ENCODE data around the gene GAS7.

GAS7 gene

DNA sequence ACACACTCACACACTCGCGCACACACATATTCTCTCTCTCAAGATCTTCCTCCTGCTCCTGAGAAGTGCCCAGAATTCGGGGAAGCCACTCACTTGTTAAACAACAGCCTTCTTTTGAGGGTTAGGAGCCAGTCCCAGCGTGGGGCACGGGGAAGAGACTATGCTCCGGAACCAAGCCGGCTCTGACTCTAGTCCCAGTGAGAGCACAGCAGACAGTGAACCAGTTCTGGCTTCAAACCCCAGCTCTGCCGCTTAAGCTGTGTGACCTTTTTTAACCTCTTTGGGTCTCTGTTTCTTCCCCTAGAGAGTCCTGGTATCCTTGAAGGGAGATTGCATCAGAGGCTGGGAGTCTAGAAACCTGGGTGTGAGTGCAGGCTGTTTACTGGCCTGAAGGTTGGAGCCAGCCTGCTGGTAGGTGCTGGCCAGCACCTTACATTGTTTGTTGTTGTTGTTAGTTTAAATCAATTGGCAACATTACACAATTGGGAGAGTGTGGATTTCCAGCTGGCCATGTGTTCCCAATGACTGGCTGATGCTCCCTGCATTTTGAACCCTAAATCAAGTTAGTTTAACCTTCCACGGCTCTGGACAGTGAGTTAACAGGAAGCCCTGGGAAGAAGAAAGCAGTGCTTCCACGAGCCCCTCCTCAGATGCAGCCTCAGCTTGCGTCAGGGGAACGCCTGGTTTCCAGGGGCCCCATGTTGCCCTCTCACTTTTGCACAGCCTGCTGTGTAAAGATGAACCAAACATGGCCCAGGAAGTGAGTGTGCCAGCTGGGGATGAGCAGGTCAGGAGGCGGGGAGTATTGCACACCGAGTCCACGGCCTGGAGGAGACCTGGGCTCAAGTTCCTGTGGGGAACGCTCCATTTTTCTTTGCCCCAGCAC lies 71.5 kb downstream of the GAS7 start:
- H3K23ac ChIP-seq (ENCODE audit: low read length) = peak overlapping the region; percentile 95
- no peaks in the 10 kb centered on the region for H3K36me3 ChIP-seq (ENCODE audit: control insufficient read depth, insufficient read depth, low read length)
- H3K18ac ChIP-seq (ENCODE audit: low read length) = peak overlapping the region; percentile 19
- H2BK120ac ChIP-seq (ENCODE audit: low read depth, low read length) = peak overlapping the region; percentile 16
- peak overlapping the region; percentile 91 for H3K56ac ChIP-seq (ENCODE audit: low read length)
- no CpG with 5 or more reads among the region's 16 CpGs for WGBS (ENCODE audit: extremely low coverage, insufficient coverage, low lambda C conversion rate)
- H3K4me2 ChIP-seq (ENCODE audit: low read length) = no peak overlapping the region
- H2BK5ac ChIP-seq (ENCODE audit: low read length) = peak overlapping the region; percentile 95
- peaks cover 9% of the 10 kb centered on the region for H3K4me1 ChIP-seq (ENCODE audit: control insufficient read depth, low read depth, low read length)
- DNase-seq = peak; percentile 83
- no peak overlapping the region for H4K8ac ChIP-seq (ENCODE audit: low read depth, low read length)
- H3K4me3 ChIP-seq (ENCODE audit: low read length) = no peak overlapping the region
- H3K27ac ChIP-seq (ENCODE audit: low read depth, low read length) = peak overlapping the region; percentile 55
- H3K27me3 ChIP-seq (ENCODE audit: insufficient read depth, low read length, poor library complexity) = no peaks in the 10 kb centered on the region
- H3K9ac ChIP-seq (ENCODE audit: low read length) = peak overlapping the region; percentile 36
- no peak overlapping the region for H2BK15ac ChIP-seq (replicated peaks; ENCODE audit: low read depth)
- H4K5ac ChIP-seq (ENCODE audit: low read length) = no peak overlapping the region
- peaks cover 4% of the 10 kb centered on the region for H3K79me1 ChIP-seq (ENCODE audit: low read length)
- H3K79me2 ChIP-seq (ENCODE audit: control insufficient read depth, insufficient read depth, low read length) = no peaks in the 10 kb centered on the region
- H3K4ac ChIP-seq (ENCODE audit: low read depth, low read length) = peak overlapping the region; percentile 44
- peak overlapping the region; percentile 99 for H2AK5ac ChIP-seq (ENCODE audit: low read length)

DNA sequence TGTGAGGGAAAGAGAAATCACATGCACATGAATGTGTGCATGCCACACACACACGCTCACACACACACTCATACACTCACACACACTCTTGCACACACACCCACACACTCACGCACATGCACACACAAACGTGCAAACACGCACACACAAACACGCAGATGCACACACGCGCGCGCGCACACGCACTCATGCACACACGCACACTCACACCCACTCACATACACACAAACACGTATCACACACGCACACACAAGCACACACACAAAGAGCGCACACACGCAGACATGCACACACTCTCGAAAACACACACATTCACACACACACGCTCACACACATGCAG lies 72.2 kb downstream of the GAS7 start:
- Histone ChIP-seq H3K79me1 (ENCODE audit: low read length) (peaks cover 4% of the 10 kb centered on the region), H3K27ac (ENCODE audit: low read depth, low read length) (no peak overlapping the region), H2BK15ac (replicated peaks; ENCODE audit: low read depth) (no peak overlapping the region), H3K4me2 (ENCODE audit: low read length) (no peak overlapping the region), H4K5ac (ENCODE audit: low read length) (no peak overlapping the region), H3K56ac (ENCODE audit: low read length) (peak overlapping the region; percentile 91), H3K4me1 (ENCODE audit: control insufficient read depth, low read depth, low read length) (peaks cover 9% of the 10 kb centered on the region), H3K18ac (ENCODE audit: low read length) (no peak overlapping the region), H3K4me3 (ENCODE audit: low read length) (no peak overlapping the region), H2AK5ac (ENCODE audit: low read length) (peak overlapping the region; percentile 99), H3K36me3 (ENCODE audit: control insufficient read depth, insufficient read depth, low read length) (no peaks in the 10 kb centered on the region), H3K27me3 (ENCODE audit: insufficient read depth, low read length, poor library complexity) (no peaks in the 10 kb centered on the region), H2BK120ac (ENCODE audit: low read depth, low read length) (no peak overlapping the region), H4K8ac (ENCODE audit: low read depth, low read length) (no peak overlapping the region), H3K9ac (ENCODE audit: low read length) (peak overlapping the region; percentile 35), H3K23ac (ENCODE audit: low read length) (peak overlapping the region; percentile 95), H3K4ac (ENCODE audit: low read depth, low read length) (no peak overlapping the region), H2BK5ac (ENCODE audit: low read length) (peak overlapping the region; percentile 95), H3K79me2 (ENCODE audit: control insufficient read depth, insufficient read depth, low read length) (no peaks in the 10 kb centered on the region)
- no peak for DNase-seq
- WGBS (ENCODE audit: extremely low coverage, insufficient coverage, low lambda C conversion rate) = 100% methylated on average over 1 of the region's 18 CpGs

GRCh38 chr17:10125531-10126275 lies 72.7 kb downstream of the GAS7 start:
- Histone ChIP-seq H2BK15ac (replicated peaks; ENCODE audit: low read depth) (no peak overlapping the region), H3K4me3 (ENCODE audit: low read length) (no peak overlapping the region), H3K27ac (ENCODE audit: low read depth, low read length) (peak overlapping the region; percentile 3), H3K4me1 (ENCODE audit: control insufficient read depth, low read depth, low read length) (peaks cover 10% of the 10 kb centered on the region), H2BK120ac (ENCODE audit: low read depth, low read length) (no peak overlapping the region), H3K79me2 (ENCODE audit: control insufficient read depth, insufficient read depth, low read length) (no peaks in the 10 kb centered on the region), H3K36me3 (ENCODE audit: control insufficient read depth, insufficient read depth, low read length) (no peaks in the 10 kb centered on the region), H3K4ac (ENCODE audit: low read depth, low read length) (no peak overlapping the region), H2BK5ac (ENCODE audit: low read length) (peak overlapping the region; percentile 95), H3K23ac (ENCODE audit: low read length) (peak overlapping the region; percentile 95), H2AK5ac (ENCODE audit: low read length) (peak overlapping the region; percentile 79), H3K4me2 (ENCODE audit: low read length) (no peak overlapping the region), H3K79me1 (ENCODE audit: low read length) (peaks cover 4% of the 10 kb centered on the region), H3K27me3 (ENCODE audit: insufficient read depth, low read length, poor library complexity) (no peaks in the 10 kb centered on the region), H3K56ac (ENCODE audit: low read length) (peak overlapping the region; percentile 91), H4K5ac (ENCODE audit: low read length) (no peak overlapping the region), H4K8ac (ENCODE audit: low read depth, low read length) (no peak overlapping the region), H3K9ac (ENCODE audit: low read length) (peak overlapping the region; percentile 35), H3K18ac (ENCODE audit: low read length) (peak overlapping the region; percentile 33)
- DNase-seq = peak; percentile 75
- no CpG with 5 or more reads among the region's 11 CpGs for WGBS (ENCODE audit: extremely low coverage, insufficient coverage, low lambda C conversion rate)

- Histone ChIP-seq H2AK5ac (ENCODE audit: low read length) (no peak overlapping the region), H3K4me2 (ENCODE audit: low read length) (no peak overlapping the region), H2BK120ac (ENCODE audit: low read depth, low read length) (no peak overlapping the region), H2BK5ac (ENCODE audit: low read length) (no peak overlapping the region), H3K9ac (ENCODE audit: low read length) (no peak overlapping the region), H3K56ac (ENCODE audit: low read length) (no peak overlapping the region), H3K4me3 (ENCODE audit: low read length) (no peak overlapping the region), H3K36me3 (ENCODE audit: control insufficient read depth, insufficient read depth, low read length) (no peaks in the 10 kb centered on the region), H3K4ac (ENCODE audit: low read depth, low read length) (no peak overlapping the region), H3K18ac (ENCODE audit: low read length) (no peak overlapping the region), H3K23ac (ENCODE audit: low read length) (no peak overlapping the region), H4K5ac (ENCODE audit: low read length) (no peak overlapping the region), H3K79me1 (ENCODE audit: low read length) (peaks cover 4% of the 10 kb centered on the region), H3K79me2 (ENCODE audit: control insufficient read depth, insufficient read depth, low read length) (no peaks in the 10 kb centered on the region), H3K4me1 (ENCODE audit: control insufficient read depth, low read depth, low read length) (peaks cover 26% of the 10 kb centered on the region), H4K8ac (ENCODE audit: low read depth, low read length) (peak overlapping the region; percentile 59), H2BK15ac (replicated peaks; ENCODE audit: low read depth) (no peak overlapping the region), H3K27me3 (ENCODE audit: insufficient read depth, low read length, poor library complexity) (no peaks in the 10 kb centered on the region), H3K27ac (ENCODE audit: low read depth, low read length) (no peak overlapping the region)
- DNase-seq = no peak
- WGBS (ENCODE audit: extremely low coverage, insufficient coverage, low lambda C conversion rate) = no CpG with 5 or more reads among the region's 2 CpGs
Observed at GRCh38 chr17:10123093-10123492, 75.3 kb downstream of the GAS7 start.

DNA sequence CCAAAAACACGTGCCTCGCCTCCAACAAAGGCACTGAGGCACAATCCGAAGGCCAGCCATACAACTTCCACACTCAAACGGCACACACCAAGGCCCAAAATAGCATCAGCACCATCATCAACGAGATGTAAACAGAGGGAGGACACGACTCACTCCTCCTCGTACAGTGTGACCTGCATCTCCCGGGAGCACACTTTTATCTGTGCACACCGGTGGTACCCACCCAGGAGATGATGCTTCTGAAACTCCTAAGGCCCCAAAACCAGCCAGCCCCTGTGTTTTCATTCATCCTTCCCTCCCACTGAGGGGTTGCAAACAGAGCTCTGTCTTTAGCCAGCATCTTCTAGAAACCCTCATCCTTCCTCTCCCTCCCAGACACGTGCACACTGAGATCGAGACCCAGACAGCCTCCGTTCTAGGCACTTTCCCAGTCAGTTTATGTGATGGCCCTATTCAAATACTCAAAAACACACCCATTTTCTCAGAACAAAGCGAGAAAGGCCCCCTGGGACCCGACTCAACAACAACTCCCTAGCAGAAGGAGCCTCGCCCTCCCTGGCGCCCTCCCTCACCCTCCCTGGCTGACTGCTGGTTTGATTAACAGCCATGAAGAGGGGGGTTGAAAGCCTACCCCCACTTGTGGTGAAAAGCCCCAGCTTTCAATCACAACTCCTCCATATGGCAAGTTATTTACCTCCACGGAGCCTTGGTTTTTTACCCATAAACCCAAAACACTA lies 76.3 kb downstream of the GAS7 start:
- H3K4me1 ChIP-seq (ENCODE audit: control insufficient read depth, low read depth, low read length) = peaks cover 32% of the 10 kb centered on the region
- no peak overlapping the region for H3K9ac ChIP-seq (ENCODE audit: low read length)
- peak overlapping the region; percentile 50 for H3K4ac ChIP-seq (ENCODE audit: low read depth, low read length)
- H4K5ac ChIP-seq (ENCODE audit: low read length) = no peak overlapping the region
- H3K18ac ChIP-seq (ENCODE audit: low read length) = peak overlapping the region; percentile 16
- H3K27me3 ChIP-seq (ENCODE audit: insufficient read depth, low read length, poor library complexity) = no peaks in the 10 kb centered on the region
- no peak overlapping the region for H3K27ac ChIP-seq (ENCODE audit: low read depth, low read length)
- H2BK120ac ChIP-seq (ENCODE audit: low read depth, low read length) = no peak overlapping the region
- H2BK5ac ChIP-seq (ENCODE audit: low read length) = no peak overlapping the region
- H2BK15ac ChIP-seq (replicated peaks; ENCODE audit: low read depth) = no peak overlapping the region
- H3K79me2 ChIP-seq (ENCODE audit: control insufficient read depth, insufficient read depth, low read length) = no peaks in the 10 kb centered on the region
- no peak overlapping the region for H3K23ac ChIP-seq (ENCODE audit: low read length)
- no peaks in the 10 kb centered on the region for H3K36me3 ChIP-seq (ENCODE audit: control insufficient read depth, insufficient read depth, low read length)
- peaks cover 4% of the 10 kb centered on the region for H3K79me1 ChIP-seq (ENCODE audit: low read length)
- no peak overlapping the region for H4K8ac ChIP-seq (ENCODE audit: low read depth, low read length)
- DNase-seq = no peak
- H3K4me3 ChIP-seq (ENCODE audit: low read length) = no peak overlapping the region
- peak overlapping the region; percentile 83 for H2AK5ac ChIP-seq (ENCODE audit: low read length)
- no CpG with 5 or more reads among the region's 17 CpGs for WGBS (ENCODE audit: extremely low coverage, insufficient coverage, low lambda C conversion rate)
- no peak overlapping the region for H3K56ac ChIP-seq (ENCODE audit: low read length)
- no peak overlapping the region for H3K4me2 ChIP-seq (ENCODE audit: low read length)

All from mesendoderm (in vitro differentiated cells).